Rectal smooth muscle tissue (tissue), 1 donor: ENCODE data around the gene TMEM132A.

ENCODE experiments used
- H3K27ac ChIP-seq: one replicate; pipeline ENCODE4 v1.7.0; 2013; ENCODE audit warnings: low read depth, low read length, inconsistent platforms
- H3K27me3 ChIP-seq: one replicate; pipeline ENCODE4 v1.7.0; 2013; ENCODE audit warnings: low read length; ENCODE audit not compliant: control insufficient read depth, insufficient read depth
- H3K36me3 ChIP-seq: one replicate; pipeline ENCODE4 v1.7.0; 2013; ENCODE audit warnings: low read length; ENCODE audit not compliant: control insufficient read depth, insufficient read depth
- H3K4me1 ChIP-seq: one replicate; pipeline ENCODE4 v1.7.0; 2013; ENCODE audit warnings: low read length; ENCODE audit not compliant: control insufficient read depth, insufficient read depth
- H3K4me3 ChIP-seq: one replicate; pipeline ENCODE4 v1.7.0; 2013; ENCODE audit warnings: low read length
- H3K9ac ChIP-seq: one replicate; pipeline ENCODE4 v1.7.0; 2013; ENCODE audit warnings: low read length

TMEM132A gene

GRCh38 chr11:60978546-60979380 lies 54.5 kb downstream of the TMEM132A start:
- Histone ChIP-seq H3K4me1 (no peaks in the 10 kb centered on the region), H3K36me3 (no peaks in the 10 kb centered on the region), H3K27me3 (no peaks in the 10 kb centered on the region), H3K27ac (no peak overlapping the region), H3K9ac (no peak overlapping the region), H3K4me3 (no peak overlapping the region)

DNA sequence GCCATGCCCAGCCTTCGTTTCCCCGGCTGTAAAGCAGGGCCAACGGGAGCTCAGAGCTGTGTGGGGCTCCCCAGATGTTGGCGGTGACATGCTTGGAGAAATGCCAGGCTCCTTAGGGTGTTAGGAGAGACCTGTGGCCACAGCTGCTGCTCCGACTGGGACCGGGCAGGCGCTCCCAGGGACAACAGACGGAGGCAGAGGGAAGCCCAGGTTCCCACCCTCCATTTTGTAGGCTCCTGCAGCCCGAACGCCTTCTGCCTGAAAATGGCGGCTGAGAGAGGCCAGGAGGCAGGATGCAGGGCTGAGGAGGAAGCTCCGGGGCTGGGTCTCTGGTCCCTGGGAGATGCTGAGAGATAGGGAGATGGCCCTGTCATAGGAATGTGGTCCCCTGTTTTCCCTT lies 57.3 kb downstream of the TMEM132A start:
- no peaks in the 10 kb centered on the region for H3K36me3 ChIP-seq
- no peak overlapping the region for H3K4me3 ChIP-seq
- no peak overlapping the region for H3K9ac ChIP-seq
- no peaks in the 10 kb centered on the region for H3K4me1 ChIP-seq
- H3K27me3 ChIP-seq = no peaks in the 10 kb centered on the region
- H3K27ac ChIP-seq = no peak overlapping the region

DNA sequence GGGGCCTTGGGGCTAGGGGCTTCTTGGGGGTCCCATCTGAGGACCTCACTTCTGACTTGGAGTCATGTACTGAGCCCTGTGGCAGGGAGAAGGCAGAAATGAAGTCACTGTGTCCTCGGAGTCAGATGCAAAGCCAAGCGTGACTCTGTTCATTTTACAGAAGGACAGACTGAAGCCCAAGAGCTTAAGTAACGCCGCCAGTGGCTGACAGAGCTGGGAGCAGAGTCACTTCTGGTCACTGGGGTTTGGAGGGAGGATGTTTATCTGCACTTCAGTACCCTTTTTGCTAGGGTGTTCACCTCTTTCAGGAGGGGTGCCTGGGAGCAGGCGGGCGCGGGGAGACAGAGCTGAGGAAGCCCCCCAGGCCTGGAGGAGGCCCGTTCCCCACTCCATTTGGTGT lies 57.9 kb downstream of the TMEM132A start:
- H3K27me3 ChIP-seq = no peaks in the 10 kb centered on the region
- H3K4me3 ChIP-seq = no peak overlapping the region
- no peaks in the 10 kb centered on the region for H3K4me1 ChIP-seq
- no peaks in the 10 kb centered on the region for H3K36me3 ChIP-seq
- H3K9ac ChIP-seq = no peak overlapping the region
- H3K27ac ChIP-seq = no peak overlapping the region

DNA sequence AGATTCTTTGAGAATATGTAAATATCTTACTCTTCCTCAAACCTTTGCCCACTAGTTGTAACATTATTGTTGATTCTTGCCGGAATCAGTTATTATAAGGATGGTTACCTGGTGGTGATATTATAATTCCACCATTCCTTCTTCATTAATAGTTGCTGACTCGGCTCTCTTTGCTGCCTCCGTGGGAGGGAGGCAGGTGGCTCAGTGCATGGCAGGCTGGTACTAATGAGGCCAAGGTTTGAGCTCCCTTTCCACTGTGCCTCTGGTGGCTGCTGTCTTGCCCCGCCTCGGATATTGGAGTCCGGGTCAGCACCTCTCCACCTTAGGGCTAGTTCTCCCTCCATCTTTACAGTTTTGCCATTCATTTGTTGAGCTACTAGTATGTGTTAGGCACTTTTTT lies 59.9 kb downstream of the TMEM132A start:
- no peak overlapping the region for H3K27ac ChIP-seq
- H3K9ac ChIP-seq = no peak overlapping the region
- H3K4me3 ChIP-seq = no peak overlapping the region
- H3K4me1 ChIP-seq = no peaks in the 10 kb centered on the region
- H3K36me3 ChIP-seq = no peaks in the 10 kb centered on the region
- no peaks in the 10 kb centered on the region for H3K27me3 ChIP-seq

GRCh38 chr11:60984636-60985035 lies 60.4 kb downstream of the TMEM132A start:
- no peak overlapping the region for H3K27ac ChIP-seq
- H3K36me3 ChIP-seq = no peaks in the 10 kb centered on the region
- H3K4me1 ChIP-seq = no peaks in the 10 kb centered on the region
- H3K4me3 ChIP-seq = no peak overlapping the region
- no peaks in the 10 kb centered on the region for H3K27me3 ChIP-seq
- no peak overlapping the region for H3K9ac ChIP-seq

- no peak overlapping the region for H3K27ac ChIP-seq
- H3K4me3 ChIP-seq = no peak overlapping the region
- H3K4me1 ChIP-seq = no peaks in the 10 kb centered on the region
- no peaks in the 10 kb centered on the region for H3K27me3 ChIP-seq
- H3K36me3 ChIP-seq = no peaks in the 10 kb centered on the region
- H3K9ac ChIP-seq = no peak overlapping the region
Measured at GRCh38 chr11:60985501-60985900, 61.2 kb downstream of the TMEM132A start.

GRCh38 chr11:60985991-60986915 lies 62.0 kb downstream of the TMEM132A start:
- no peak overlapping the region for H3K27ac ChIP-seq
- no peaks in the 10 kb centered on the region for H3K27me3 ChIP-seq
- H3K4me1 ChIP-seq = no peaks in the 10 kb centered on the region
- H3K36me3 ChIP-seq = no peaks in the 10 kb centered on the region
- no peak overlapping the region for H3K9ac ChIP-seq
- H3K4me3 ChIP-seq = no peak overlapping the region
